AG04450 (cell line): ENCODE data around the gene CNTD1. TPM values are rescaled to one million over a fixed set of nuclear protein-coding genes. Genes with fewer than 3 reads are reported as not detected.

Source experiments
- CTCF ChIA-PET: fragments of 300-600, 350-600 bp; formaldehyde crosslinking; extraction: SDS; loops from one replicate; lab custom pipeline; 2022; ENCODE audit warnings: antibody characterized with exemption, inconsistent platforms; lab: Charles Lee
- POLR2A ChIA-PET: fragments of 350-600 bp; formaldehyde crosslinking; extraction: SDS; loops from one replicate; lab custom pipeline; 2021; ENCODE audit warnings: antibody characterized with exemption, inconsistent platforms; lab: Yijun Ruan, JAX
- DNase-seq: peaks from one replicate; pipeline ENCODE4 v3.0.0-alpha.2; 2011; ENCODE audit warnings: low read depth, low spot score
- H3K27ac ChIP-seq: one replicate; pipeline ENCODE4 v1.5.1; 2012; ENCODE audit warnings: low read depth, low read length, control low read depth
- H3K27me3 ChIP-seq: one replicate; pipeline ENCODE4 v1.6.0; 2012; ENCODE audit warnings: low read length; ENCODE audit not compliant: control insufficient read depth, insufficient read depth
- H3K4me3 ChIP-seq: 2 replicates; pipeline ENCODE4 v1.5.1; 2011; ENCODE audit warnings: mild to moderate bottlenecking, low read depth, low read length, control low read depth
- H3K9me3 ChIP-seq: 2 replicates; pipeline ENCODE4 v1.5.1; 2012; ENCODE audit warnings: low read length; ENCODE audit not compliant: control insufficient read depth, insufficient read depth
- polyA plus RNA-seq: library from polyadenylated mRNA; depleted of rRNA; stranded (reverse); fragments of >200 nt; gene quantifications from 2 replicates; pipeline ENCODE4 v1.2.3, GENCODE V29; 2011
- TF ChIP-seq, protein P1 (sequence below): IDR thresholded peaks from 2 replicates; pipeline ENCODE4 v1.5.1; 2011; ENCODE audit warnings: low read depth, low read length, control low read depth, inconsistent platforms

CNTD1 gene
- polyA plus RNA-seq, 1 experiment = 0.09 TPM

- H3K27me3 ChIP-seq = no peaks in the 10 kb centered on the region
- peak within 1 kb of the TSS; percentile 97 for H3K4me3 ChIP-seq
- TF ChIP-seq, protein P1, sequence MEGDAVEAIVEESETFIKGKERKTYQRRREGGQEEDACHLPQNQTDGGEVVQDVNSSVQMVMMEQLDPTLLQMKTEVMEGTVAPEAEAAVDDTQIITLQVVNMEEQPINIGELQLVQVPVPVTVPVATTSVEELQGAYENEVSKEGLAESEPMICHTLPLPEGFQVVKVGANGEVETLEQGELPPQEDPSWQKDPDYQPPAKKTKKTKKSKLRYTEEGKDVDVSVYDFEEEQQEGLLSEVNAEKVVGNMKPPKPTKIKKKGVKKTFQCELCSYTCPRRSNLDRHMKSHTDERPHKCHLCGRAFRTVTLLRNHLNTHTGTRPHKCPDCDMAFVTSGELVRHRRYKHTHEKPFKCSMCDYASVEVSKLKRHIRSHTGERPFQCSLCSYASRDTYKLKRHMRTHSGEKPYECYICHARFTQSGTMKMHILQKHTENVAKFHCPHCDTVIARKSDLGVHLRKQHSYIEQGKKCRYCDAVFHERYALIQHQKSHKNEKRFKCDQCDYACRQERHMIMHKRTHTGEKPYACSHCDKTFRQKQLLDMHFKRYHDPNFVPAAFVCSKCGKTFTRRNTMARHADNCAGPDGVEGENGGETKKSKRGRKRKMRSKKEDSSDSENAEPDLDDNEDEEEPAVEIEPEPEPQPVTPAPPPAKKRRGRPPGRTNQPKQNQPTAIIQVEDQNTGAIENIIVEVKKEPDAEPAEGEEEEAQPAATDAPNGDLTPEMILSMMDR = peak; percentile 30
- no peaks in the 10 kb centered on the region for H3K9me3 ChIP-seq
- ChIA-PET POLR2A (interaction anchor here (0.5 to 1.5 kb wide), 12 partner anchors 10 to 195 kb away, joined by 3 to 7 read pairs (median 4); partner anchors contain the start of genes BECN1, CNTD1 and RAMP2), CTCF (interaction anchor here (1.4 to 3.3 kb wide), 5 partner anchors 10 to 195 kb away, joined by 3 to 39 read pairs (median 5); partner anchors contain the start of gene BECN1)
- DNase-seq = peak; percentile 55
- peak within 1 kb of the TSS; percentile 85 for H3K27ac ChIP-seq
Measured at GRCh38 chr17:42773290-42774035, 25.2 kb upstream of the CNTD1 start, which contains the start of gene VPS25. VPS25 (plus strand) TSS chr17:42773449; CDS start chr17:42773476, 27 bp downstream.

- DNase-seq = no peak
- Histone ChIP-seq H3K9me3 (no peaks in the 10 kb centered on the region), H3K27me3 (no peaks in the 10 kb centered on the region), H3K4me3 (peak overlapping the region; percentile 97), H3K27ac (peak overlapping the region; percentile 85)
- TF ChIP-seq, protein P1 = no peak
- ChIA-PET POLR2A (interaction anchor here (0.6 to 1.4 kb wide), 5 partner anchors 9 to 196 kb away, joined by 4 to 7 read pairs (median 5); partner anchors contain the start of gene BECN1), CTCF (interaction anchor here (1.4 to 3.3 kb wide), 5 partner anchors 11 to 195 kb away, joined by 3 to 39 read pairs (median 5); partner anchors contain the start of gene BECN1)
Measured at GRCh38 chr17:42774066-42774745, 24.5 kb upstream of the CNTD1 start.

DNA sequence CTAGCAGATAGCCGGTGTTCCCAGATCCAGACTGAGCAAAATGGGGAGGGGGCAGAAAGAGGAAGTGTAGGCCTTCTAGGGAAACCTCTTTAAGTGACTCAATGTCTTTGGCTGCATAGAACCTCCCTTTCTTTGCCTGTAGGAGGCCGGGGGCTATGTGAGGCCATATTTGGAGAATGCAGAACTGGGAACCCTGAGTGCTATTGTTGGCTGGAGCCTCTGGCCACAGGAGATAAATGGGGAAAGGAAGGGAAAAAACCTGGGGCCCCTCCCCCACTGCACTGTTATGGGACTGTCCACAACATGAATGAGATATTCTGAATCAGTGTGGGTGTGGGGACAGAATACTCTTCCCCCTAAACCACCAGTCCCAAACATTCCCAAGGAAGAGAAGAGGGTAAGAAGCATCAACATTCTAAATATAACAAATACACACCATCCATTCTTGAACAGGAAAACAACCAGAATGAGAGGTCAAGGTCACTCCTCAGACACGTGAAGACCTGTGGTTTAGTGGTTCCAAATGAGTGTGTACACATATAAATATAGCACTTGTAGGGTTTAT, 23.0 kb upstream of the CNTD1 start:
- no peaks in the 10 kb centered on the region; the same call in 1 of the 2 replicates for H3K9me3 ChIP-seq
- no peak for DNase-seq
- CTCF ChIA-PET = no interaction called here
- no peak overlapping the region for H3K27ac ChIP-seq
- no peaks in the 10 kb centered on the region for H3K27me3 ChIP-seq
- POLR2A ChIA-PET = no interaction called here
- TF ChIP-seq, protein P1 = no peak
- H3K4me3 ChIP-seq = no peak overlapping the region

GRCh38 chr17:42778570-42778969, 20.1 kb upstream of the CNTD1 start:
- no peak for DNase-seq
- no peak overlapping the region for H3K27ac ChIP-seq
- TF ChIP-seq, protein P1 = no peak
- no peaks in the 10 kb centered on the region; the same call in 1 of the 2 replicates for H3K9me3 ChIP-seq
- ChIA-PET POLR2A (no interaction called here), CTCF (interaction anchor here (1.7 kb wide), 1 partner anchor 15 kb away, joined by 9 read pairs; no protein-coding TSS in a partner anchor)
- no peaks in the 10 kb centered on the region for H3K27me3 ChIP-seq
- no peak overlapping the region for H3K4me3 ChIP-seq
